Measurements from ENCODE around the gene CLEC3B.
A peak's percentile ranks its signal among the peaks of the same experiment; 100 is the strongest.
"Not testable (repeated sequence)": the region's sequence is repeated elsewhere in the genome, so short reads cannot be mapped to it uniquely, and the experiment has no call there.

CLEC3B gene

DNA sequence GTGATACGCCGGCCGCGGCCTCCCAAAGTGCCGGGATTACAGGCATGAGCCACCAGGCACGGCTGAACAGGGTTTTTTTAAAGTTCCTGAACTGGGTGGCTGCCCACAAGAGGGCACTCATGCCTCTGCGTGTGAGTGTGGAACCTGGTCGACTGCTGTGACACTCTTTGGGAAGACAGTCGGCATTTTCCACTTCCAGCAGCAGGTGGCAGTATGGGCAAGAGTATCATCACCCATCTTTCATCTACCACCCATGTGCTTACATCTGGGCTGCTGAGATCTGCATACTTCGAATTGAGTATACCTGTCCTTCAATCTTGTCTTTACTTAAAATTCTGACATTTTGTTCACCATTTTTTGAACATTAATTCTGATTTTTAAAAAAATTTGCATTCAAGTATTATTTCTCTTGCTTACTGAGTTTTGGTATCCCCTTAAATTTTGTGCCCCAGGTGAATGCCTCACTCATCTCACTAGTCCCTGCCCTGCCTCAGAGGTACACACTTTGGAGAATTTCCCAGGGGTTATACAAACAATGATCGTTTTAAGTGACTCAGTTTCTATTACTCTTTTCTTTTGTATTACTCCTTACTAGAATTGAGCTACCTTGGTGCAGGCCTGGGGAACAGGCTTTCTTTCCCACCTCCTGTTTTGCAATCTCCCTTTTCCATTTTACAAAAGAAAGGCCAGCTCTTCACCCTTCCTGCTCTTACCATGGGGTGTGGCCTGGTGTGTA, 11.8 kb downstream of the CLEC3B start:
- peak; percentile 85 for DNase-seq

DNA sequence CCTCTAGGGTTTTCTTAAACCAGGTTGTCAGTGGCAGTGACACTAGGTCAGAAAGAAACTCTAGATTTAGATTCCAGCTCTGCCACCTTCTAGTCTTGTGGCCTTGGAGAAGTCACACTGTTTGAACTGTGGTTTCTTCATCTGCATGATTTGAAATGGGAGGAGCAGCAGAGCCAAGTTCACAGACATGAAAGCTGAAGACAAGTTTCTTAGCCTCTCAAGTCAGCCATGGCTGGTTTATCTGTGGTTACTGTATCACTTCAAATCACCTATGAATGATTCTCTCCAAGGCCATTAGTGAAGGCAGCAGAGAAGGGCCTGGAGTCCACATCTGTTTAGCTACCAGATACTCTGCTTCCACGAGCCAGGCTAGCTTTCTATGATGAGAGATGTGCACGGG, 15.6 kb downstream of the CLEC3B start:
- no peak for DNase-seq

DNA sequence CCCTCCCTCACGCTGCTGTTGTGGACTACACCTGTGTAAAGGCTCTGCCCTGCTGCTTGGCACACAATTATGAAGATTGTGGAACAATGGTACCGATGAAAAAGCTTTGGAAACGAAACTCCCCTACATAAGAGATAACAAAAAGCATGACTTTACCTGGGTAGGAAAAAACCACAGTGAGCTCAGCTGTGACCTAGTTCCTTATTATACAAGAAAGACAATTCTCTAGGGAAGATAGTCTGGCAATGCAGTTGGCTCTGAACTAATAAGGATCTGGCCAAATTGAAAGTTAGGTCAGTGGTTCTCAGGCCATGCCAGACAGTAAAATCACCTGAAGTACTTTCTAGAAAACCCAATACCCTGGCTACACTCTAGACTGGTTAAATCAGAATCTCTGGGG, 16.1 kb downstream of the CLEC3B start:
- DNase-seq = no peak

DNA sequence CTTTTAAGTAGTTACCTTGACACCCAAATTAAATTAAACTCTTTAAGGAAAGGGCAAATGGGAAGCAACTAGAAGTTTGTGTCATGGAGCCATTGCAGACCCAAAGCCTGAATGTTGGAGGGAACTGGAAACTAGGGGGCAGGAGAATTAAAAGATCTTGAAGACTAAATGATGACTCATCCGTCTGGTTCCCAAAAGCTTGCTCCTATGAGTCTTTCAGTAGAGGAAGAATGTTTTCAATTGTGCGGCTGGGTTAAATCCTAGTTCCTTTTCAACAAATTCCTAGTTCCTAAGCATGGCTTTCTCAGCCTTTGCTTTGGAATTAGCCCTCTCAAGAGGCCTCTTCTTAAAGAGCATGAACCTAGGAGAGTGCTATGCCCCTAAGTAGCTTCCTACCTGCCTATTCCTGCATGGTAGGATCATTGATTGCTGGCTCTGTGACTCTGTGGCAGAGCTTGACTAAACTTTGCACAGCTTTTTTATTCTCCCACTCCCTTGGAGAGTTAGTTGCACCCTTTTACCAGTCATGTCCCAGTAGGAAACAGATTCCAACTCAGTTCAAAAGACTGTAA, 17.7 kb downstream of the CLEC3B start:
- DNase-seq = no peak

DNA sequence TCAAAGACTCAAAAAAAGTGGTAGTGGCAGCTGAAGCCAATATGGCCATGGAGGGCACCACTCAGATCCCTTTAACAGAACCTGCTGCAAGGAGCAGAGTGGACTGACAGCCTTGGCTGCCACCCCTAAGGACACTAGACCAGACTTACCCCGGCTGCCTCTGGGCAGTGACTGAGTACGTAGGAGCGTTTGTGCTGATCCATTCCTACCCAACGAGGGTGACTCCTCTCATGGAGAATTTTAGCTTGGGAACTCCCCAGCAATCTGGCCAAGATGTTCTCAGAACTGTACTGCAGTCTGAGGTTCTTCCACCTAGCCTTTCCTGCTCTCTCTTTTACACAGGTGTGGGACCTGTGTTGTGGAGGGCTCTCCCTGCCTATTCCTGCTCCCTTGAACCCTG, 22.1 kb downstream of the CLEC3B start:
- no peak for DNase-seq

DNA sequence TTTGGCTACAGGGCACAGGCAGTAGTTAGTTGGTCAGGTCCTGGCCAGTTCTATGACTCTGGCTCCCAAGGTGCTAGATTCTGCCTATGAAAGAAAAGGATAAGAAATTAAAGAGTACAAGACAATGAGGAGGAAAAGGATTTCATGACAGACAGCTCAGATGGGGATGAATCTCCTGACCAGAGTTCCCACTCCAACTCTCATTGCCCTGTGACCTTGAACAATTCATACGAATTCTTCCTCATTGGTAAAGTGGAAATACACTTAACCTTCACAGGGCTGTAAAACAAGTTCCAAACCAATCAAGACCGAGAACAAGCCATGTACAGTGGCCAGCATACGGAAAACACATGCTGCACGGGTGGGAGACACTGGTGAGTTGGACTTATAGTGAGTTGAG, 23.7 kb downstream of the CLEC3B start:
- DNase-seq = no peak

DNA sequence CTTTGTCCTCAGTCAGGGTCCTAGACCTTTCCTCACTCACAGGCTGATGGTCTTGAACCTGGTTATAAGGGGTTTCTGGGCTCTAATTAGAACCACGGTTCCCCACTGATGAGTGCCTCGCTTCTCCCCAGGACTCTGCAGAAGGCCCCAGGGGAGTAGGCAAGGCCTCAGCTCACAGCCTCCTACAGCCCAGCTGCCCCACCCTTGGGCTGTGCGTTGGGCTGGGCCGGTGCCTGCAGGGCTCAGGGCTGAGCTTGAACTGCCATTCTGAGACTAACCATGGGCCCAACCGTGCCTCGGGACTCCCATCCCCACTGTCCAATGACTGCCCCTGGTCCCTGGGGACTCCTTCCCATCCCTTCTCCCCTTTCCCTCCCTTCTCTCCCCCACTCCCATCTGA, 25.6 kb downstream of the CLEC3B start:
- DNase-seq = no peak

DNA sequence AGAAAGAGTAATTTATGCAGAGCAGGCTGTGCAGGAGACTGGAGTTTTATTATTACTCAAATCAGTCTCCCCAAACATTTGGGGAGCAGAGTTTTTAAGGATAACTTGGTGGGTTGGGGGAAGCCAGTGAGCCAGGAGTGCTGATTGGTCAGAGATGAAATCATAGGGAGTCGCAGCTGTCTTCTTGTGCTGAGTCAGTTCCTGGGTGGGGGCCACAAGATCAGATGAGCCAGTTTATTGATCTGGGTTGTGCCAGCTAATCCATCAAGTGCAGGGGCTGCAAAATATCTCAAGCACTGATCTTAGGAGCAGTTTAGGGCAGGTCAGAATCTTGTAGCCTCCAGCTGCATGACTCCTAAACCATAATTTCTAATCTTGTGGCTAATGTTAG, 27.7 kb downstream of the CLEC3B start:
- DNase-seq = not testable (repeated sequence)

DNA sequence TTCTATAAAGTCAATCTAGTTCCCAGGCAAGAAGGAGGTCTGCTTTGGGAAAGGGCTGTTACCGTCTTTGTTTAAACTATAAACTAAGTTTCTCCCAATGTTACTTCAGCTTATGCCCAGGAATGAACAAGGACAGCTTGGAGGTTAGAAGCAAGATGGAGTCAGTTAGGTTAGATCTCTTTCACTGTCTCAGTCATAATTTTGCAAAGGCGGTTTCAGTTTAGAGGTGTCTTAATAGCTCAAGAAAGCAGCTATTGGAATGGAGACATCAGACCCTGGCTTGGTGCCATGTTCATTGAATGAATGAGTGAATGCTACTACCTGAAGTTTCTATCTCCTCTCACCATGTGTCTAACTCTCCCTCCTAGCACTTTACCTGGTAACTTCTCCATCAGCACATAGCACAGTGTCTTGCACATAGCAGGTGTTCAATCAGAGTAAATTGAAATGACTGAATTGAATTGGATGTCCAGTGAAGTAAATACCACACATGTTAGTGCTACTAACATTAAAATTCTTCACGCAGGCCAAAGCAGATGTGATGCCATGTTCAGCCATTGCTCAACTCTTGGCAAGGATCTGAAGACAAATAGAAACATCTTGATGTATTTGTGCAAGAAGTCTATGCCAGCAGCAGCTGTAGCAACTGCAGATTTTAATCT, 28.2 kb downstream of the CLEC3B start:
- no peak for DNase-seq

DNA sequence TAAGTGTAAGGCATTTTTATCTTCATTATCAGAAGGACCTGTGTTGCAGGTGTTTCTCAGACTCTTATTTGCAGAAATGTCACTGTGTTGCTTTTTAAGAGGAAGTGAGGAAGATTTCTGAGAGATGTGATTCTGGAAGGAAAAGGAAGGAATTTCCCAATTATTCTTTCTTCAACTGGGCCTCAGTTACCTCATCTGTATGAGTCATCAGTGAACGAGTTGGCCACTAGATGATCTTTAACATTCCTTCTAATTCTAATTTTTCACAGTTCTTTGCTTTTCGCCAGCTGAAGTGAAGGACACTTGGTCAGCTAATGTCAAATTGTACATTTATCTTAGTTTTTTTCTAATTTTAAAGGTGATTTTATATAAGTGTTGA, 28.9 kb downstream of the CLEC3B start:
- DNase-seq = no peak

DNA sequence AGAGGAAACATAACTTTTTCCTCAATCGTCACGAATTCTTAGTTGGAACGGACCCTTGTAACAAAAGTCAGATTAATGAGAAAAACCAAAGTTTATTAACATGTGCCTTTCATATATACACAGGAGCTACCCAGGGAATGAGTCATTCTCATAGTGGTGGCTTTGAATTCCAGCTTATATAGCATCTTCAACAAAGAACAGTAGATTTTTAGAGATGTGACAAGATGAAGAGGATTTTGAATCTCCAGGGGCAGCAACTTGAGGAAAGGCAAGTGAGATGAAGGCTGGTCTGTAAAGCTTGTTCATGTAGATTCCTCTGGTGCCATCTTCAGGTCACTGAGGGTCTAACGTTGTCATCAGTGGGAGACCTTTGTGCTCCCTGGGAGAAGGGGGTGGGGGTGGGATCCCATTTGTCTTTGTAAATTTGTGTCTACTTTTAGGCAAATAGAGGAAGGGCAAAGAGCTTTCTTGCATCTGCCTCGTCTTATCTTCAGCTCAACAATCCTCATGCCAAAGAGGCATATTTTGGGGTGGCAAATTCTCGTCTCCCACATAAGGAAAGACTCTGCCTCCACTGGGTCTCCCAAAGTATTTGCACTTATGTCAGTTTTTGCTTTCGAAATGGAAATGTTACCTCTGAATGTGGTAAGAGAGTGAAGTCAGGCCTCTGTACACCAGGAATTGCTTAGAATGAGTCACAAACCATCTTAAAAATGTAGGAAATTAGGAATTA, 29.5 kb downstream of the CLEC3B start:
- peak; percentile 9 for DNase-seq

DNA sequence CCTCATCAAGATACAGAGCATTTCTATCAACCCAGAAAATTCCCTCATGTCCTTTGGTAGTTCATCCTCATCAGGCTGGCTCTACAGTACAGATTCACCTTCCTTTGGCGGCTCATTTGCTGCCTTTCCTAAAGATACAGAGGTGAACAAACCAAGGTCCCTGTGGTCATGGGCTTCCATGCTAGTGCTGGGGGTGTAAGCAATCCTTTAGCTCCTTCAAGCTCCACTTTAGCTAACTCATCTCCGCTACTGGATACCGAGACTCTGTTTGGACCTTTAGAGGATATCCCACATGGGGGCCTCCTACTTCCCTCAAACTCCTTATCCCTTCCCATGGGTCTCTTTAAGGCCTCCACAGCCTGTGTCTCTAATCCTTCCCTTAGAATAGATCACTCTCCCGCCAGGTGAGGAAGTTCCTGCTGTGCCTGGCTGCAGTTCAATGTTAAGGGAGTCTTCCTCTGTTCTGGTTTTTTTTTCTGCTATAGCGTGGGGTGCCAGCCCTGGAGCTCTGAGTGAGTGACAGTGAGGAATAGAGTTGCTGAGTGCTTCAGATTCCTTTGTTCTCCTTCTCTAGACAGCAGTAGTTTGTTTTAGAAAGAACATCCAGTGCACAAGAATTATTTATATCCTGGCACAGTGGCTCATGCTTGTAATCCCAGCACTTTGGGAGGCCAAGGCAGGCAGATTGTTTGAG, 30.7 kb downstream of the CLEC3B start:
- no peak for DNase-seq

DNA sequence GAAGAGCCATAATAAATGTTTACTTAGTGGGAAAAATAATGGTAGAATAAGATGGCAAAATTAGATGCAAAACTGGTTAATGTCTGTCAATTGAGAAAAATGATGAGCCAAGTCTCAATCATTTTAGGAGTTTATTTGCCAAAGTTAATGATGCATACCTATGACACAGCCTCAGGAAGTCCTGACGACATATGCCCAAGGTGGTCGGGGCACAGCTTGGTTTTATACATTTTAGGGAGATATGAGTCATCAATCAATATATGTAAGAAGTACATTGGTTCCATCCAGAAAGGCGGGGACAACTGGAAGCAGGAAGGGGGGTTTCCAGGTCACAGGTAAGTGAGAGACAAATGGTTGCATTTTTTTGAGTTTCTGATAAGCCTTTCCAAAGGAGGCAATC, 31.5 kb downstream of the CLEC3B start:
- no peak for DNase-seq

DNA sequence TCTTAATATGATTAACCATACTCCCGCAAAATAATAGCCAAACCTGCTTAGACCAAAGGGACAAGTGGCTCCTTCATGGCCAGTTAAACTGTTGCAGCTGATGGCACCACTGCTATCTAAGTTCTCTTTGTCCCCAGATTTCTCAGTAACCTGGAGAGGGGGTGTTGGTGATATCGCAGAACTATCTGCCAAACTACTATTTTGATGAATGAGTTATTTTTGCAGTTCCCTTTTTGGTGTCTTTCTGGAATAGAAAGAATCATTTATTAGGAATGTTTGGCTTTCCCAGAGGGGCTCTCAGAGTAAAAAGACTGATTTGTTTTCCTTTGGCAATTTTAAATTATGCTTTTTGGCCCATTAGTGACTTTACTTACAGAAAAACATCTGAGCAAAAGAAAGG, 33.0 kb downstream of the CLEC3B start:
- no peak for DNase-seq

DNA sequence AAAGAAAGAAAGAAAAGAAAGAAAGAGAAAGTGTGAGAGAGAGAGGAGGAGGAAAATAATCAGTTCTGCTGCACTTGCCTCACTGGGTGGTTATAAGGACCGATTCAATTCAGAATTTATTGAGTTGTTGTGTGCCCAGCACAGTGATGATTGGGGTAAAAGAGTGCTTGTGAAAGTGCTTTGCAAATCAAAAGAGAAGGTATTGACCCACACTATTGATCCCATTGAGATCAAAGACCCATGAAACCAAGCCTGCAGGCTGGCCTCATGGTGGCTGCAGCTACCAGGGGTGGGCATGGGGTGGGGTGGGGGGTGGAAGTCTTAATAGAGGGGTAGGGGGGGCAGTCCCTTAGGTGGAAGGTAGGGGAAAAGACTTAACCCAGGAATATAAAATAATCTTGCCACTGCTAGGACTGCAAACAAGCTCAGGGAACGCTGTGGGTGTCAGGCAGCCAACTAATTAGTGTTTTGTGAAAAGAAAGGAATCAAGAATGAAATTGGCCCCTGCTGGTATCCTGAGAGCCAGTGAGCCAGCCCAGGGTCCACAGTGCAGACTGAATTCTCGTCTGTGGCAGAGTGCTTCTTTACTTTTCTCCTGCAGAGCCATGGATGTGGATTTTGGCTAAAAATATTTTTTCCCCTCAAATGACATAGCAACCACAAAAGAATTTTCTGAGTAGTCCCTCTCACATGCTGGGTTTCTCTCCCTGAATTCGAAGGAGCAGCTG, 34.2 kb downstream of the CLEC3B start:
- no peak for DNase-seq

DNA sequence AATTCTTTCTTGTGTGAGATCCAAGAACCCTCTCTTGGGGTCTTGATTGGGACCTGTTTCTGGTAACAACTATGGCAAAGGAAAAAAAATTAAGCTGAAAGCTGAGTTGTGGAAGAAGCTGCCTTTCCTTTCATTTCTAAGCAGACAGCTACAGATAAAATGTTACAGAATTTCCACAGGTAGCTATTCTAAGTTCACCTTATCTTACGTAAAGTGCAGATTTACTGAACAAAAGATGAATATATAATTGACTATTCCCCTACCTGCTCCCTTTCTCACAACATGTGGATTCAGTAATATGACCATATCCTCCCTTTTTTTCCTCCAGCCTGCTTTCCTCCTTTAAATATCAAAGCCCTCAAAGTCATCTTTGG, 36.6 kb downstream of the CLEC3B start:
- no peak for DNase-seq

DNA sequence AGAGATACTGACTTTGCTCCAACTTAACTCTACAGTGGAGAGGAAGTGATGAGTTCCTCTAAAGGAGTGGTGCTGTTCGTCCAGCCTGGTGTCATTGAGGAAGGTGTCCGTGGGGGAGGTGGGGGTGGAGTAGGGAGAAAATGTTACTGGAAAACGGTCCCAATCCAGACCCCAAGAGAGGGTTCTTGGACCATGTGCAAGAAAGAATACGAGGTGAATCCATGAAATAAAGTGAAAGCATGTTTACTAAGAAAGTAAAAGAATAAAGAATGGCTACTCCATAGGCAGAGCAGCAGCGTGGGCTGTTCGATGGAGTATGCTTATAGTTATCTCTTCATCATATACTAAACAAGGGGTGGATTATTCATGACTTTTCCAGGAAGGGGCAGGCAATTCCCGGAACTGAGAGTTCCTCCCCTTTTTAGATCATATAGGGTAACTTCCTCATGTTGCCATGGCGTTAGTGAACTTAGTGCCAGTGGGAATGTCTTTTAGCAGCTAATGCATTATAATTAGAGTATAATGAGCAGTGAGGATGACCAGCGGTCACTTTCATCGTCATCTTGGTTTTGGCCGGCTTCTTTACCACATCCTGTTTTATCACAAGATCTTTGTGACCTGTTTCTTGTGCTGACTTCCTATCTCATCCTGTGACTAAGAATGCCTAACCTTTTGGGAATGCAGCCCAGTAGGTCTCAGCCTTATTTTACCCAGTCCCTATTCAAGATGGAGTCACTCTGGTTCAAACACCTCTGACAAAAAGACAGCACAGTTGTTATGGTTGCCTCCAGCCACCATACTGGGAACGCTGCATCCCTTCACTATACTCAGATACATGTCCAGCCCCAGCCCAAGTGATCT, 38.6 kb downstream of the CLEC3B start:
- DNase-seq = no peak

DNA sequence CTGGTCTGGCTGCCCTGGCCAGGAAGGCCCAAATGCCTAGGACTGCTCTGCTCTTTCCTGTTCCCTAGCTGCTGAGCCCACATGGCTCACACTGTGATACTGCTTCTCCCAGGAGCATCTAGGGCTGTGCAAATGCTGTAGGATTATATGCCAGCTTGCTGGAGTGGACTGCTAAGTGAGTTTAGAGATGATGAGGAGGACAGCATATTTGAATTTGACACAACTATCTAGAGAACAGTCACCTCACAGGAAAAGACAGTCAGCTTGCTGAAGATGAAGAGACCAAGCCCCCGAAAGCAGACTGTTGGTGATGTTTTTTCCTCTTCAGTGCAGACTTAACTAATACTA, 39.2 kb downstream of the CLEC3B start:
- no peak for DNase-seq

DNA sequence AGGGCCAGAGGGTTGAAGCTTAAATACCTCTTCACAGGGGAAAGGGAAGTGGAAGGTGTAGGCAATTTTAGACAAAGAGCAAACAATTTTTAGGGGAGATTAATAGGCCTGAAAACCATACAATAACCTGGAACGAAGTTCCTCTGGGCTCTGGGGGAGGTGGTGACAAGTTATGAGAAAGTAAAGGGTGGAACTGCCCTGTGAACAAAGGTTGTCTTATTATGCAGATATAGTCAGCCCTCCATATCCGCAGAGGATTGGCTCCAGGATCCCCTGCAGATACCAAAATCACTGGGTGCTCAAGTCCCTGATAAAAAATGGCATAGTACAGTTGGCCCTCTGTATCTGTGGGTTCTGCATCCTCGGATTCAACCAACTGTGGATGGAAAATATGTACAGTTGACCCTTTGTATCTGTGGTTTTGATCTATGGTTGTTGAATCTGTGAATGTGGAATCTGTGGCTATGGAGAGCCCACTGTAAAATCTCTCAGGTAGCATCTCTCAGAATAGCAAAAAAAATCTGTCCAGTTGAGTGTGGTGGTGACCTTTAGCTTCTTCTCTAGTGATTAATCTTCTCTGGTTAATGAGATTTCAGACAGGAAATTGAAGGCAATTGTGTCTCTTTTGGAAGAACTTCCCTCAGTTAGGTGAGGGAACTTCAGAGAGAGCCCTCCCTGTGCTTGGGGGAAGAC, 40.2 kb downstream of the CLEC3B start:
- DNase-seq = no peak

DNA sequence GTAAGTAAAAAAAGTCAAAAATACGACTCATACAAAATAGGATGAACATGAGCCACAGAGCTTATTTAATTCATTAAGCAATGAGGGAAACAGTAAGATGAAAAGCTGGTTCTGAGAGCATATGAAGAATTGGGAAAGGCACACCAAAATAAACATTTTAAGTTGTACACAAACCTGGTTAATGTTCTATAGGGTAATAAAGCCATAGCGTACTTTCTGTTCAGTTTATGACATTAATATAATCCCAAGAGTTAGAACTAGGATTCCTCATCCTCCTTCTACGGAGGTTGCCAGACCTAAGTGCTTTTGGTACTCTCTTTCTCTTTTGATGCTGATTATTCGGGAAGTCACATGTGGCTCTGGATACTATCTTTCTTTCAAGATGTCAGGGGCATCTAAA, 41.4 kb downstream of the CLEC3B start:
- DNase-seq = no peak

DNA sequence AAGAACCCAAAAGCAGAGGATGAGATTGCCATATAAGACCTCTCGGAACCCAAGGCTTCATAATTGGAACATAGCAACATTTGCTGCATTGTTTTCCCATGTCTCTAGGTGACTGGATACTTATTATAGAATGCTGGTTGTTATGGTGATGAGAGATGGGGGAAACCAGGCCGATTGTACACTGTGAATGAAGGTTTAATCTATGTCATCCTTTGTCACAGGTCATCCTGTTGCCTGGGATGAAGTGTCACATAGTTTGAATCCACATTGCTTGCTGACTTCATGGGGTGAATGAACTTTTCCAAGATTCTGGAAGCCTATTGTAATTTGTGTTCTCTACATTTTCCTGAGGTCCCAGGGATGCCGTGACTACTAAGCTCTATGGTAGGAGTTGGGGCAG, 41.8 kb downstream of the CLEC3B start:
- DNase-seq = peak; percentile 5
